Left forelimb (tissue), 1 donor: ENCODE results near the gene FCRLA.

Experiments used
- DNase-seq: peaks from one replicate; pipeline ENCODE4 v3.0.0-alpha.2; 2018; ENCODE audit warnings: low spot score

FCRLA gene

DNA sequence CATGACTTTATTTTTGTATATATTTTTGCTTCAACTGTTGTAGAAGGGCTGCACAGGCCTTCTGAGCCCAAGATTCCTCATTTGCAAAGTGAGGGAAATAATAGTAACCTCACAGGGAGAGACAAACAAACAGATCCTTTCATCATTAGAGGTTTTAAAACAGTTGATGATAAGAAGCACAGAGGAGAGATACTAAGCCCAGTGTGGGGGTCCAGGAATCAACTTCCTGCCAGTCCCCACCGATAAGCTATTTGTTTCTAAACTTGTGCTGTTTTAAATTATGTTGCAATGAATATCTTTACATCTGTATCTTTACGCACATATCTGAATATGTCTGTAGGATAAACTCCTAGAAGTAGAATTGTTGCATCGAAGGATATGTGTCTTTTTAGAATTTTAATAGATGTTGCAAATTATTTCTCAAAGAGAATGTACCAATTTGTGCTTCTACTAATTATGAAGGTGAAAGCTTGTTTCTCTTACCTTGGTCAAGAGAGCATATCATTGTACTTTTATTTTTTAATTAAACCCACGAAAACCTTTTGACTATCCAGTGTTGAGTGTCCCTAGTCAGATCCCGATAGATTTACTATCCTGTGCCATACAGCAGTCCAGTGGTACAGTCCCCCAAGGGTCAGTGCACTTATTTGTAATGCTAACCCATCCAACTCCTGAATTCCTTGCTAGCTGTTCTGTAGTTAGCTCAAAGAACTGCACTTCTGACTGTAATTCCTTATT is 25.1 kb downstream of the FCRLA start:
- no peak for DNase-seq

DNA sequence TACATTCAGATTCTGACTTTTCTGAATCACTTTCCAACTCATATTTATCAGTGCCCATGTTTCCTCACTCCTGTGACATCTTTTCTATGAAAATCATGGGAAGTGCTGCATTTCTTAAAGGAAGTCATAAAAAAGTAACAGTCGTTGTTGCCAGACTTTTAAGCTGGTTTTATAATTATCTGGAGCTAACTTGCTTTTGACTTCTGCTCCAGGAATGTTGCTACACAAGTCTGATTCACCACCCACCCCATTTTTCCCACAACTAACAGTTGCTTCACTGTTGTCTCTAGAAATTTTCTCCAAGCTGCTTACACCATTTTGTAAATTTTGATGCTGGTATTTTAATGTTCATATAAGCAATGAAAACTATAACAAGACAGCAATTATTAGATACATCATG is 26.5 kb downstream of the FCRLA start:
- DNase-seq: no peak

DNA sequence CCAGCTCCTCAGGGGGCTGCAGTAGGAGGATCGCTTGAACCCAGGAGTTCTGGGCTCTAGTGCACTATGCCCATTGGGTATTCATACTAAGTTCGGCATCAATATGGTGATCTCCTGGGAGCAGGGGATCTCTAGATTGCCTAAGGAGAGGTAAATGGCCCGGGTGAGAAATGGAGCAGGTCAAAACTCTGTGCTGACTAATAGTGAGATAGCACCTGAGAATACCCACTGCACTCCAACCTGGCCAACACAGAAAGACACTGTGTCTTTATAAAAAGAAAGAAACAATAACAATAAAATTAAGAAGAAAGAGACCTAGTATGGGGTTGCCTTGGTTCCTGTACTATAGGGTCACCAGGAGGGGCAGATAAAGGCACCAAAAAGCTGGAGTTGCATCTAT is 28.8 kb downstream of the FCRLA start:
- DNase-seq: no peak

DNA sequence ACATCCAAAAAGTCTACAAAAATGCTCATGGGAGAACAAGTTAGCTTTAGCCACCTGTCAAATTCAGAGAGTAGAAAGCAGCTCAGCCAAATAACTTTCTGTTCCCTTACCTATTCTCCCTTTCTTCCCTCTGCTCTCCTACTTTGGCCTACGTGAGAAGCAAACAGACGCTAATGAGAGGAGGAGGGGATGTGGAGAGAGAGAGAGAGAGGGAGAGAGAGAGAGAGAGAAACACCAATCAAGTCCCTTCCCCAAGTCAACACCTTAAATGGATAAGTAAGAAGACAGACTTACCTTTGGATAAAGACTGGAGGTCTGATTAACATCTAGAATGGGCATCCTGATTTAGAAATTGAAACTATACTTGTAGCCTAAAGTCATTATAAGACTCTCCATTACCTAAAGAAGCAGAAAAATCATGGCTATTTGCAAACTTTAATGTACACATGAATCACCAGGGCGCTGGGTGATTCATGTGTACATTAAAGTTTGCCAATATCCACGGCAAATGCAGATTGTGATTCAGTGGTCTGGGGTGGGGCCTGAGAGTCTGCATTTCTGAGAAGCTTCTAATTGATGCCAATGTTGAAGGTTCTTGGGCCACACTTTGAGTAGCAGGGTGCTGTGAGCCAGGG is 29.4 kb downstream of the FCRLA start:
- DNase-seq: no peak

DNA sequence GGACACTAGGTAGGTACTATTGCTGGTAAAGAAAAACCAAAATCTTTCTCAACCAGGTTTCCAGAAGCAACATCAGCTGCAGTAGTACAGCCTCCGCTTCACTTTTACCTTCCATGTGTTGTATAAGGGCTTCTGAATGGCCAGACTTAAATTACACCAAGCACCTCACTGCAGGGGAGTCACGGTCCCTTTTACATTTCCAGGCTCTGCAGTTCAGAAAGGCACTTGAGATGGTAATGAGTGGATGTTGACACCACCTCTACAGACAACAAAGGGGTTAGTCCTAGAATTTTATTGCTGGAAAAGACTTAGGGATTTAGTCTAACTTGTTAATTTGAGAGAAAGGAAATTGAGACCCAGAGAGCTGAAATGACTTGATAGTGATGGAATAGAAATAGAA is 30.6 kb downstream of the FCRLA start:
- no peak for DNase-seq

DNA sequence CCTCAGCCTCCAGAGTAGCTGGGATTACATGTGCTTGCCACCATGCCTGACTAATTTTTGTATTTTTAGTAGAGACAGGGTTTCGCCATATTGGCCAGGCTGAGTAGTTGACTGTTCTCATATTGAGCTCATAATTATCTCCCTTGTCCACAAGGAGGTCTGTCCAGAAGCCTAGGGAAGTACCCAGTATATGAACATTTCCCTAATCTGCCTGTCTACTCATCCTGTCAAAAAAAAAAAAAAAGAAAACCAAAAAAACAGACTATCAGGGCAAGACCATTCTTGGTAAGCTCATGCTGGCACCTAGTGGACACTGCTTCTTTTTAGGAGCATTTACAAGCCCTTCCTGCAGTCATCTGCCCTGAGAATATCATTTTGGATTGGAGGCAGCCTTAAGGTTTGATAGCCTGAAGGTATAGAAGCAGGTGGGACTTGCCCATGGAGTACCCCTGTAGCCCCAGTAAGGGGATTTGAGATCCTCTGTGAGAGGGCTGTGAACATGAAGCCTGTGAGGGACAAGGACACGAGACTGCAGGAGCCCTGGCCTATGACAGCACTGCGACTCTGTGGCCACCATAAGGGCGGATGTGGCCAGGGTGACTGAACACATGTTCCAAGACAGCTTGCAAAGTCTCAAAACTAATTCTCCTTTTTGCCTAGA is 31.7 kb downstream of the FCRLA start:
- DNase-seq: no peak

DNA sequence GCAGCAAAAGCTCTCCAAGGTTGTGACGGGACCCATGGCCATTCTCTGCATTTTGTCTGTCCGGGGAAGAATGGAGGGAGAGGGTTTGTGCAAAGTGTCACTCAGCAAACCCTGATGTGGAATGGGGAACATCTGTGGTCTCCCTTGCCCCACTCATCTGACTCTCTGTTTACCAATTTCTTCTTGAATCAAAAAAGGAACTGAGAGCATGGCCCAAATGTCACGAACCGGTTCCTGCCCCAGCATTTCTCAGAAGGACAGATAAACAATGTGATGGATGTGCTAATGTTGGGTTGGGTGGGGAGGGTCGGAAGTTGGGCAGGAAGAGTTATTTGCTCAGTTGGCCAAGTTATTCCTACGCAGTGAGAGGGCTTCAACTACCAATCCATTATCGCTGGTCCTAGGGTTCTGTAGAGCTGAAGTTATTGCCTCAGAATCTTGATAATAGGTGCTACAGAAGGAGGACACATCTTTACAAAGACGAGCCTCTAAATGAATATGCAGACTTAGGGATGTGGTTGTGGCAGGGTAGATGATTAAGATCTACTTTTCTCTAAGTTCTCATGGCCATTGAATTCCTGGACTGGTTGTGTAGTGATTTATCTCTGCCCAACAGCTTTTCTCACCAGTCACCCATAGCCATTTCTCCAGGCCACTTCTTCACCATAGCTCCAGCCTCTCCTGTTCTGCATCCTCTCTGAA is 33.0 kb downstream of the FCRLA start:
- DNase-seq: no peak

DNA sequence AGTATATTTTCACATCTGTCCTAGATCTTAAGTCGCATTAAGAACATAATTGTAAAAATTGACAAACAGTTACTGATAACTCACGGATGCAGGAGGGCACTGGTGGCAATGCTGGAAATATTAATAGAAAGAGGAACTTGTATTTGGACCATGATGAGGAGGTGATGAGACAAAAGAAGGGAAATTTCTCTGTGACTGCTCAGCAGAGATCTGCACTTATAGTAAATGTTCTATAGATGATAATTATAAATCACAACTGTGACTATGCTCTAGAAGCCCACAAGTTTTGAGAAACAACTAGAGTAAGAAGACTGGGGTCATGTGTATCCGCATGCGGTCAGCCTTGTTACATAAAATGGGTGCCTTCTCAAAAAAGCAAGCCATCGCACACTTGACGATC is 33.9 kb downstream of the FCRLA start:
- no peak for DNase-seq

DNA sequence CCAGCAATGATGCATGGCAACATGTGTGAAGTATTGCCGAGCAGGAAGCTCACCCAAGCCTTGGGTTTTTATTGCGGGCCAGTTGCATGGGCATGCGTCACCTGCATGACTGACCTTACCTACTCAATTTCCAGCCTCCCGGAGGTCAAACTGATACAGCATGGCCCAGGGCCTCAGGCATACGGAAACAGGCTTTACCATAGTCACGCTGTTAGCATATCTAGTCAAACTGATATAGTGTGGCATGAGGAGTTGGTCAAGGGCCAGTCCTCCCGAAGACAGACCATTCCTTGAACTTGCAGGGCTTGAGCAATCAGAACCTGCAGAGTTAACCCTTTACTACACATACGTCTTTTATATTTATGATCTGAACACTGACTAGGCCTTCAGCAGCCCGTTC is 36.2 kb downstream of the FCRLA start:
- DNase-seq: no peak

DNA sequence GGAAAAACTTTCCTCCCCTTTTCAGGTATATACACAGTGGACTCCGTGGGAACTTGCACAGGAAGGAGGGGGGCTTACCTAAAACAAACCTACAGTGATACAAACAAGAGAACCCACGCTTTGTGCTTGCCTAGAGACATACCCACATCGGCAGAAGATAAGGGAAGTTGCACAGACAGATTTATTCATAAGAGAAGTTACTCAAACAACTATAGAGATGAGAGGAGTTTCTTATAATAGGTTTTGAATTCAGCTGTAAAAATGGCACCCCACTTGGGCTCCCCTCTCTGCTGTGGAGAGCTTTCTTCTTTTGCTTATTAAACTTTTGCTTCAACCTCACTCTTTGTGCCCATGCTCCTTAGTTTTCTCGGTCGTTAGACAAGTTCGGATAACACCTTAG is 40.8 kb downstream of the FCRLA start:
- DNase-seq: no peak

DNA sequence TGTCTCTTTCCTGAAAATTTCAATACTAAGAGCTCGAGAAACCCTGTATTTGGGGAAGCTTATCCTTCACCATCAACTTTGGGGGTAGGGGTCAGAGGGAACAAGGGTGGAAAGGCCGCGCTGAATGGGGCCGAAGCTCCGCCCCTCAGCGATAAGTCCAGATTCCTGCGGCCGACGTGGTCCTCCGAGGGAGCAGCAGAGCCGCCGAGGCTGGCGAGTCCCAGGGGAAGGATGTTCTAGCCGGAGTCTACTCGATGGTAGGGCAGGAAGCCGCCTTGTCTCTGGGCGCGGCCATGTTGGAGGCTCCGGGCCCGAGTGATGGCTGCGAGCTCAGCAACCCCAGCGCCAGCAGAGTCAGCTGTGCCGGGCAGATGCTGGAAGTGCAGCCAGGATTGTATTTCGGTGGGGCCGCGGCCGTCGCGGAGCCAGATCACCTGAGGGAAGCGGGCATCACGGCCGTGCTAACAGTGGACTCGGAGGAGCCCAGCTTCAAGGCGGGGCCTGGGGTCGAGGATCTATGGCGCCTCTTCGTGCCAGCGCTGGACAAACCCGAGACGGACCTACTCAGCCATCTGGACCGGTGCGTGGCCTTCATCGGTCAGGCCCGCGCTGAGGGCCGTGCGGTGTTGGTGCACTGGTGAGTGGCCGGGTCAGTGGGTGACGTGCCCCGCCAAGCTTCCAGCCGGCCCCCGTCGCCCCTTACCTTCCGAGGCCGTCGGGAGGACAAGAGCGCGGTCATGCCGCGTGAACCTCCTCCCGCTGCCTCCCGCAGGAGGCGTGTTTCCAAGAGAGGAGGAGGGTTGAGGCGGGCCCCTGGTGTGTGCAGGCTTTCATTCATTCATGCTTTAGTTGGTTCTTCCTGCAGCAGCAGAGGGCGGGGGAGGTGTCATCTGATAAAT is 42.7 kb downstream of the FCRLA start, which contains the start of gene DUSP12:
Gene DUSP12, plus strand, starts transcription at position 278 of the 899 bp plus-strand sequence. Its CDS starts 16 bp downstream, at position 294.
- peak; percentile 94 for DNase-seq

DNA sequence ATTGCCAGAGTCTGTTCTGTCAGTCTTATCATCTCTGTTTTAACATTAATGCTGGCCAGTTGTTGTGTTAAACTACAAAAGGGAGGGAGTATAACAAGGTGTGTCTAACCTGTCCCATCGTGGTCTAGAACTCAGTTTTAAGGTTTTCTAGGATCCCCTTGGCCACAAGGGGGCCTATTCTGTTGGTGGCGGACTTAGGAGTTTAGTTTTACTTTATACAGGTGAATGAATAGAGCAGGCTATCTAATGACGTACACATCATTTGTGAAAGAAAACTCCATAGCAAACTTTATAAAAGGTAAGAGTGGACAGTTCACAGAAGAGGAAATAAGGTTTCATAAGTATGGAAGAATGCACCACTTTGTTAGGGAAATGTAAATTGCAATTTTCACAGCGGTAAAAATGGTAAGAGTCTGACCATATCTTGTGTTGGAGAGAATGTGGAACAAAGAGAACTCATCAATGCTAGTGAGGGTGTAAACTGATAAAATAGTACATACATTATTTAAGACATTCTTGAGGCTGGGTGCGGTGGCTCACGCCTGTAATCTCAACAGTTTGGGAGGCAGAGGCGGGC is 56.6 kb downstream of the FCRLA start:
- DNase-seq: no peak
